OCI-LY7 (cell line): ENCODE data around the gene CLDN10. TPM values are rescaled to one million over a fixed set of nuclear protein-coding genes. Genes with fewer than 3 reads are reported as not detected.

ENCODE experiments used
- BruUV-seq: library from RNA; stranded (reverse); fragments of 400-500 nt; replicated peaks from 2 replicates; lab custom pipeline; 2021; lab: Mats Ljungman, UMichigan
- CTCF ChIA-PET: fragments of 300-600 bp; sonication (Branson Sonifier 250); formaldehyde crosslinking; loops from one replicate; lab custom pipeline; 2022; ENCODE audit warnings: antibody characterized with exemption; ENCODE audit not compliant: unreplicated experiment; lab: Charles Lee
- POLR2A ChIA-PET: fragments of 300-600 bp; sonication (Branson Sonifier 250); formaldehyde crosslinking; loops from one replicate; lab custom pipeline; 2022; ENCODE audit warnings: antibody characterized with exemption; lab: Charles Lee
- DNase-seq: peaks from one replicate; pipeline ENCODE4 v3.0.0-alpha.2; 2015; ENCODE audit warnings: low spot score
- H2AFZ ChIP-seq: fragments of 200-600 bp; sonication (generic), shearing (Covaris generic); 2 replicates; pipeline ENCODE4 v1.6.1; 2014; ENCODE audit warnings: mild to moderate bottlenecking, antibody characterized with exemption, low read length, moderate library complexity
- H3K27ac ChIP-seq: fragments of 200-600 bp; sonication (generic); 2 replicates; pipeline ENCODE4 v1.5.1; 2014; ENCODE audit warnings: mixed run types, low read depth, mild to moderate bottlenecking, moderate library complexity, low read length, inconsistent platforms; ENCODE audit not compliant: poor library complexity, severe bottlenecking
- H3K36me3 ChIP-seq: fragments of 200-600 bp; sonication (generic); 2 replicates; pipeline ENCODE4 v1.6.1; 2014; ENCODE audit warnings: mild to moderate bottlenecking, antibody characterized with exemption, low read length, moderate library complexity, mixed read lengths; ENCODE audit not compliant: insufficient read depth
- H3K4me1 ChIP-seq: fragments of 200-600 bp; sonication (generic); 2 replicates; pipeline ENCODE4 v1.5.1; 2014; ENCODE audit warnings: mild to moderate bottlenecking, low read length; ENCODE audit not compliant: insufficient read depth, poor library complexity, severe bottlenecking
- H3K4me2 ChIP-seq: fragments of 200-600 bp; sonication (generic); 2 replicates; pipeline ENCODE4 v1.6.1; 2014; ENCODE audit warnings: mild to moderate bottlenecking, low read length
- H3K4me3 ChIP-seq: fragments of 200-600 bp; sonication (generic); 2 replicates; pipeline ENCODE4 v1.5.1; 2014; ENCODE audit warnings: mild to moderate bottlenecking, low read depth, low read length; ENCODE audit not compliant: poor library complexity, severe bottlenecking
- H3K79me2 ChIP-seq: fragments of 200-600 bp; sonication (generic); 2 replicates; pipeline ENCODE4 v1.6.1; 2016; ENCODE audit warnings: low read depth, mild to moderate bottlenecking, low read length, moderate library complexity, mixed read lengths; ENCODE audit not compliant: insufficient read depth
- H3K9me2 ChIP-seq: fragments of 200-600 bp; sonication (generic); 2 replicates; pipeline ENCODE4 v1.6.1; 2016; ENCODE audit warnings: mild to moderate bottlenecking, low read length, mixed read lengths; ENCODE audit not compliant: insufficient read depth
- H3K9me3 ChIP-seq: fragments of 200-600 bp; sonication (generic); 2 replicates; pipeline ENCODE4 v1.6.1; 2014; ENCODE audit warnings: mild to moderate bottlenecking, mixed run types, low read length, mixed read lengths
- H4K20me1 ChIP-seq: fragments of 200-600 bp; sonication (generic); 2 replicates; pipeline ENCODE4 v1.6.1; 2014; ENCODE audit warnings: mild to moderate bottlenecking, antibody characterized with exemption, low read length, moderate library complexity, mixed read lengths; ENCODE audit not compliant: insufficient read depth
- EZH2phosphoT487 ChIP-seq: fragments of 200-600 bp; sonication (generic); IDR thresholded peaks from 2 replicates; pipeline ENCODE4 v1.6.1; 2018; ENCODE audit warnings: low read depth, borderline replicate concordance, mild to moderate bottlenecking, mixed run types, antibody characterized with exemption, low read length, moderate library complexity, mixed read lengths
- intact Hi-C: fragments of 100-400 bp; cut with micrococcal nuclease; formaldehyde crosslinking; loops from one replicate; pipeline ENCODE4 v1.10.0; 2022; ENCODE audit not compliant: unreplicated experiment
- total RNA-seq, 2 experiments: library from RNA; depleted of rRNA in 1 of 2; stranded (reverse); fragments of >200 nt in 1 of 2; shearing (Covaris generic) in 1 of 2; gene quantifications; 2 replicates each; pipeline ENCODE4 v1.2.3, GENCODE V29; 2014 to 2022
- TF ChIP-seq, protein P1 (sequence below): fragments of 200-600 bp; sonication (generic); conservative IDR thresholded peaks from 2 replicates; pipeline ENCODE4 v1.5.1; 2014; ENCODE audit warnings: mild to moderate bottlenecking, antibody characterized with exemption, low read length, moderate library complexity, mixed read lengths

The CLDN10 gene
- total RNA-seq, 2 experiments from 2014 or later: not detected

DNA sequence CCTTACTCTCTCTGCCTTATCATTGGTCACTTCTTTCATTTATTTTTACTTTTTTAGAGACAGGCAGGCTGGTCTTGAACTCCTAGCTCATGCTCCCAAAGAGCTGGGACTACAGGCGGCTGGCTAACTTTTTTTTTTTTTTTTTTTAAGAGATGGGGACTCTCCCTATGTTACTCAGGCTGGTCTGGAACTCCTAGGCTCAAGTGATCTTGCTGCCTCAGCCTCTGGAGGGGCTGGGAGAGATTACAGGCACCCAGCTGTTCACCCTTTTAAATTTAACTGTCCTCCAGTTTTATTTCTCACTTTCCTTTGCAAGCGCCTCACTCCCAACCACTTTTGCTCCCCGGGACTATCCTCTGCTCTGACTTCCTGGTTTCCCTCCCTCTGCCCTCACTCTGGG, 5.6 kb upstream of the CLDN10 start:
- no peaks in the 10 kb centered on the region for H3K9me2 ChIP-seq
- H4K20me1 ChIP-seq: no peaks in the 10 kb centered on the region
- H3K79me2 ChIP-seq: no peaks in the 10 kb centered on the region
- no TSS peak for BruUV-seq
- no peak overlapping the region for H3K4me2 ChIP-seq
- CTCF ChIA-PET: no interaction called here
- intact Hi-C loops: no loop called here
- no peak overlapping the region for H3K27ac ChIP-seq
- H3K4me1 ChIP-seq: no peaks in the 10 kb centered on the region
- H3K4me3 ChIP-seq: no peak overlapping the region
- H3K36me3 ChIP-seq: no peaks in the 10 kb centered on the region
- no peak overlapping the region for H2AFZ ChIP-seq
- DNase-seq: no peak
- no peaks in the 10 kb centered on the region for H3K9me3 ChIP-seq
- POLR2A ChIA-PET: interaction anchor here (0.6 to 0.7 kb wide), 2 partner anchors 15 to 1306 kb away, joined by 3 to 5 read pairs; no protein-coding TSS in a partner anchor
- no peak for TF ChIP-seq EZH2phosphoT487
- TF ChIP-seq, protein P1, sequence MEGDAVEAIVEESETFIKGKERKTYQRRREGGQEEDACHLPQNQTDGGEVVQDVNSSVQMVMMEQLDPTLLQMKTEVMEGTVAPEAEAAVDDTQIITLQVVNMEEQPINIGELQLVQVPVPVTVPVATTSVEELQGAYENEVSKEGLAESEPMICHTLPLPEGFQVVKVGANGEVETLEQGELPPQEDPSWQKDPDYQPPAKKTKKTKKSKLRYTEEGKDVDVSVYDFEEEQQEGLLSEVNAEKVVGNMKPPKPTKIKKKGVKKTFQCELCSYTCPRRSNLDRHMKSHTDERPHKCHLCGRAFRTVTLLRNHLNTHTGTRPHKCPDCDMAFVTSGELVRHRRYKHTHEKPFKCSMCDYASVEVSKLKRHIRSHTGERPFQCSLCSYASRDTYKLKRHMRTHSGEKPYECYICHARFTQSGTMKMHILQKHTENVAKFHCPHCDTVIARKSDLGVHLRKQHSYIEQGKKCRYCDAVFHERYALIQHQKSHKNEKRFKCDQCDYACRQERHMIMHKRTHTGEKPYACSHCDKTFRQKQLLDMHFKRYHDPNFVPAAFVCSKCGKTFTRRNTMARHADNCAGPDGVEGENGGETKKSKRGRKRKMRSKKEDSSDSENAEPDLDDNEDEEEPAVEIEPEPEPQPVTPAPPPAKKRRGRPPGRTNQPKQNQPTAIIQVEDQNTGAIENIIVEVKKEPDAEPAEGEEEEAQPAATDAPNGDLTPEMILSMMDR: no peak

DNA sequence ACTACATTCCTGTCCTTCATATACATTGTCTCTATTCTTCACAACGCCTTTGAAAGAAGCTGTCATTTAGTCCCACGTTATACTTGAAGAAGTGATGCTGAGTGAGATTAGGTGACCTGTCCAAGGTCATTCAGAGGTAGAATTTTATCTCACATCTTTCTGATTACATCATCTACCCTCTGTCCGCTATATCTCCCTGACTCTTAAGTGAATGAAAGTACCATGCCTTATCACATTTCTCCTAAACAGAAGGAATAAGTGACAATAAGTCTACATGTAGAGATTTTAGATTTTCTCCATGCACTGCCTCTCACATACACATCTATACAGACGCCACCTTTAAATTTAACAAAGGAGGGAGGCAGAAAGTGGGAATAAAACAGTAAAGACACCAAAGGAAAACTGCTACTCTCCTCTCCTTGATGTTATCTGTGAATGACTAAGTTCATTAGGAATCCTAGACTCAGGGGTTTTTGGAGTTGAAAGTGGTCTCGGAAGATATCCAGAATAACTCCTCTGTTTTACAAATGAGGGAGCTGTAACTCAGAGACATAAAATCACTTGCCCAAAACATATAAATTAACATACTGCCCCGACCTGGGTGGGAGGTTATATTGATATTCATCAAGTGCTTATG, 4.9 kb upstream of the CLDN10 start:
- ChIA-PET CTCF (no interaction called here), POLR2A (interaction anchor here (0.7 kb wide), 1 partner anchor 1307 kb away, joined by 5 read pairs; no protein-coding TSS in a partner anchor)
- Histone ChIP-seq H3K9me2 (no peaks in the 10 kb centered on the region), H3K79me2 (no peaks in the 10 kb centered on the region), H4K20me1 (no peaks in the 10 kb centered on the region), H3K27ac (no peak overlapping the region), H3K4me3 (no peak overlapping the region), H3K4me2 (no peak overlapping the region), H3K4me1 (no peaks in the 10 kb centered on the region), H3K36me3 (no peaks in the 10 kb centered on the region), H3K9me3 (no peaks in the 10 kb centered on the region), H2AFZ (no peak overlapping the region)
- TF ChIP-seq, protein P1: no peak
- TF ChIP-seq EZH2phosphoT487: no peak
- intact Hi-C loops: no loop called here
- no TSS peak for BruUV-seq
- DNase-seq: no peak

DNA sequence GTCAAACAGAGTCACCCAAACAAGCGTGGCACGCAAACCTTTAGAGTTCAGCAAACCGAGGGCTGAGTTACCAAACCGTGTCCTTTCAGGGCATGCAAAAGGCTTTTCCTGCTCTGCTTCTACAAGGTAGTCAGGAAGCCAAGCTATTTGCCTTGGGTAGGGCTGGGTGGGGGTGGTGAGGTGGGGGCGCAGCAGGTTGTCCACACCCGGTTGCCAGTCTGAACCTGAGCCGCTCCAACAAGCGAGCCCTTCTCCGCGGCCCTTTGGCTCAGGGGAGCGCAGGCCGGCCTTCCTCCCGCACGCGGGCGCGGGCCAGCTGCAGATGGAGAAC, 347 bp upstream of the CLDN10 start:
- no peak overlapping the region for H3K4me2 ChIP-seq
- ChIA-PET POLR2A (no interaction called here), CTCF (no interaction called here)
- no peaks in the 10 kb centered on the region for H3K4me1 ChIP-seq
- no peak for DNase-seq
- BruUV-seq: no TSS peak
- intact Hi-C loops: no loop called here
- no peaks in the 10 kb centered on the region for H3K9me3 ChIP-seq
- H3K79me2 ChIP-seq: no peaks in the 10 kb centered on the region
- no peaks in the 10 kb centered on the region for H3K9me2 ChIP-seq
- TF ChIP-seq, protein P1: no peak
- no peaks in the 10 kb centered on the region for H4K20me1 ChIP-seq
- no peaks in the 10 kb centered on the region for H3K36me3 ChIP-seq
- H2AFZ ChIP-seq: no peak overlapping the region
- no peak overlapping the region for H3K4me3 ChIP-seq
- no peak overlapping the region for H3K27ac ChIP-seq
